ENCODE measurements around the gene AK2. TPM values are rescaled to one million over a fixed set of nuclear protein-coding genes. Genes with fewer than 3 reads are reported as not detected.
"Not testable (repeated sequence)": the region's sequence is repeated elsewhere in the genome, so short reads cannot be mapped to it uniquely, and the experiment has no call there.

AK2 gene
- polyA plus RNA-seq, 4 donors = 133 to 230 (median 201) TPM

DNA sequence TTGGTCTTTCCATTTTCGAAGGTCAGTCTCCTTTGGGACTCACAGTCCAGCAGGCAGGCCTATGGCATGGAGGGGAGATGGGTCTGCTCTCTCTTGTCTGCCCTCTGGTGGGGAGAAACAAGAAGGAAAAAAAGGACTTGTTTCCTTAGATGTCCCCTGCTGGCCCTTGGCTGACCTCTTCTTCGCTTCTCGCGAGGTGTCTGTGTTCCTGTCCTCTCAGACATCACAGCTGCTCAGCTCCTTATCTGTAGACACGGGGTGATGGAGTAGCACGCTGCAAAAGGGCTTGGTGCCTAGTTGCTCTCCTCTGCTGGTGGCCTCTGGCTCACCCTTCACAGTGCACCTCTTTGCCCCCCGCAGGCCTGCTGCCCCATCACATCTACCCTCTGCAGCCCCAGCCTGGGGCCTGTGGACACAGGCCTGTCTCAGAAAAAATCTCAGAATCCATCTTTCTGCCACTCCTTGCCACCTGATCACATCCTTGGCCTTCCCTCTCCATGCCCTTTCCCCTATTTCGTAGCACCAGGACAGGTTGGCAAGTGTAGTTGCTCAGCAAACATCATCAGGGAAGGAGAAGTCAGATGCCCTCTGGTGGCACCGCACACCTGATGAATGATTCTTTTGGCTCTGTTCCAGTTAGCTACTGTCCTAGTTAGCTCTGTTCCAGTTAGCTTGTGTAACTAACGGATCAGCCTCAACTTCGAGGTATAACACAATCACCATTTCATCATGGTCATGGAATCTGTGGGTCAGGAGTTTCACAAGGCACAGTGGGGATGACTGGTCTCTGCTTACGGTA is 18.7 kb upstream of the AK2 start:
- DNase-seq (ENCODE audit: low read depth in 4 of 4, low spot score in 3 of 4) = peak; percentile 51 to 63 (median 58)

DNA sequence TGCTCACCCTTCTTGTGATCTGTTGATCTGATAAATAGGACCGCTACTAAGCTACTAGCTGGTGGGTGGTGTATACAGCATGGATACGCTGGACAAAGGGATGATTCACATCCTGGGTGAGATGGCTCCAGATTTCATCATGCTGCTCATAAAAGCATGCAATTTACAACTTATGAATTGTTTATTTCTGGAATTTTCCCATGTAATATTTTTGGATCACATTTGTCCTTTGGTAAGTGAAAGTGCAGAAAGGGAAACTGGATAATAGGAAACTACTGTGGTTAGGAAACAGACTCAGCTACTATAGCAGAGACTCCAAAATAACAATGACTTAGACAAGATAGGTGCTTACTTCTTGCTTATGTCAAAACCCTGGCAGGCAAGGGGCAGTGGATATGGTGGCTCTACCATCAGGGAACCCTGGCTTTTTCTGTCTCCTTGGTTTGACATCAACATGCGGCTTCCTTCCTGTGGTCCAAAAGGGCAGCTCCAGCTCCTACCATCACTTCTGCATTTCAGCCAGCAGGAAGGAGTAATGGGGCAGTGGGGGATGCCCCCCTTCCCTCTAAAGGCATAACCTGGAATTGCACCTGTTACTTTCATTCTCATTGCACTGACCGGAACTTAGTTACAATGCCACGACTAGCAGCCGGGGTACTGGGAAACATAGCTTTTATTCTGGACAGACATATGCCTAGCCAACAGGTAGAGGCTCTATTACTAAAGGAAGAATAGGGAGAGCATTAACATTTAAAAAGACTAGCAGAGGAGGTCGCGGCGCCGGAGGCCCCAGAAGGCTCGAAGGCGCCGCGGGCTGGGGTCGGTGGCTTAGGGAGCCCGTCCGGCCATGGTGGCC is 13.8 kb upstream of the AK2 start:
- no peak for DNase-seq (ENCODE audit: low read depth in 4 of 4, low spot score in 3 of 4)

DNA sequence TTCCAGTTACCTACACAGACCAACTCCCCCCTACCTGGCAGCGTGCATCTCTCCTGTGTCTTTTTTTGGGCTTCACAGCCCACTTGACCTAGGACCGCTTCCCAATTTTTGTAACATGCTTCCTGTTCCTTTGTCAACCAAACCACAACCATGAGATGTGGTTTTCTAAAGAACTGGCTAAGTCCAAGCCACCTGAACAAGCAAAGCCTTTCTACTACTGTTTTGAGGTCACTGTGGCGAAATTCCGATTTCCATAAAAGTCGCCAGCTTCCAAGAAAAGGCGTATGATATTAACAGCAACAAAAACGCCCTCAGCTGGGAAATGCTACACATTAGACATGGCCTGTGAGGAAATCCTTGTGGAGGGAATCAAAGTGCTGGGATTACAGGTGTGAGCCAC is 12.7 kb upstream of the AK2 start:
- no peak for DNase-seq (ENCODE audit: low read depth in 4 of 4, low spot score in 3 of 4)

DNA sequence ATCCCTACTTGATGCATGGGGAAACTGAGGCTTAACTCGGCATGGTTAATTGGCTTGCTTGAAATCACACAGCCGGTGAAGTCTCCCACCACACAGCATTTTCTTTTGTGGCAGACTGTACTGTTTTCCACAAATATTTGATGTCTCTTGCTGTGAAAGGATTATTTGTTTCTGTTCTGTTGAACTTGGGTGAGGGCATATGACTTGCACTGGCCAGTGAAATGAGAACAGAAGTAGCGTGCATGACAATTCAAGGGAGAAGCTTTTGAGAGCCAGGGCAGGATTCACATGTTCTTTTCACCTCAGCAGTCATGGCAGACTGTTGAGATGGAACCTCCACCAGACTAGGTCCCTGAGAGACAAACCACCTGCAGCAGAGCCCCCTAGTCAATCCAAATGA is 11.7 kb upstream of the AK2 start:
- no peak for DNase-seq (ENCODE audit: low read depth in 4 of 4, low spot score in 3 of 4)

DNA sequence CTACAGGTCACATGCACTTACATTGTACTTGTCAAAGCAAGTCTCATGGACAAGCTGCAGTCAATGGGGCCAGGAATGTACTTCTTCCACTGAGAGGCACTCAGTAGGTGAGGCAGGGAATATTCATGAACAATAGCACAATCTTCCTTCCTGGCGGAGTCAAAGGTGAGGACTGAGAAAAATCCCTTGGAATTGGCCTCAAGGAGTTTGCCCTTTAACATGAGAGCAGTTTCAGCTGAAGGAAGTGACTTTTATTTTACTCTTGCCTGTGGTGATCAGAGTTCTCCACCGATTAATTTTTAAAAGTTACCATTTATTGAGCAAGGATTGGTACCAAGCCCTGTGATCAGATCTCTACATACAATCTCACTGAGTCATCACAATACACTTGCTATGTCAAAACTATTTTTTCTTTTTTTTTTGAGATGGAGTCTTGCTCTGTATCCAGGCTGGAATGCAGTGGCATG is 11.2 kb upstream of the AK2 start:
- DNase-seq (ENCODE audit: low read depth in 4 of 4, low spot score in 3 of 4) = no peak

DNA sequence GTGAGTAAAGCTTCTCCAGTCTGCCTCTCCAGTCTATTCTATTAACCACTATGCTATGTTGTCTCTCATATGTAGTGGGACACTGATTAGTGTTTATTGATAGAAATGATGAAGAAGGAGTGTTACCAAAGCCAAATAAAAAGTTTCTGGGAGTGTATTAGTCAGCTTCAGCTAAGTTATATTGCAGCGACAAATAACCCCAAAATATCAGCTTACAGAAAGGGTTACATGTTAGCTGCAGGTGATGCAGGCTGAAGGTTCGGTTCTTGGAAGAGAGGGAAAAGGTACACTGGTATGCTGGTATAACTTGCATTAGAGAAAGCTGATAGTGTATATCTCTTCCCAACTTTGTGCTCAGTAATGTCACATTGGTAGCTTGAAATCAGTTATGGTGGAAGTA is 10.6 kb upstream of the AK2 start:
- DNase-seq (ENCODE audit: low read depth in 4 of 4, low spot score in 3 of 4) = no peak

DNA sequence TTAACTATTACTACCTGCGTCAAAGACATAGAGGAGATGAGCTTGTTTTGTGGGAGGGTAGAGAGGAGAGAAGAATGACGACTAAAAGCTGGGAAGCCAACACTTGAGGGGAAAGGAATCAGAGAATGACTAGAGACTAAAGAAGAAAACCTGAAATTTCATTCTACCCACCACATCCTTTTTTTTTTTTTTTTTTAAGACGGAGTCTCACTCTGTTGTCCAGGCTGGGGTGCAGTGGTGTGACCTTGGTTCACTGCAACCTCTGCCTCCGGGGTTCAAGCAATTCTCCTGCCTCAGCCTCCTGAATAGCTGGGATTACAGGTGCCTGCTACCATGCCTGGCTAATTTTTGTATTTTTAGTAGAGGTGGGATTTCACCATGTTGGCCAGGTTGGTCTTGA is 9.6 kb upstream of the AK2 start:
- DNase-seq (ENCODE audit: low read depth in 4 of 4, low spot score in 3 of 4) = not testable (repeated sequence)

DNA sequence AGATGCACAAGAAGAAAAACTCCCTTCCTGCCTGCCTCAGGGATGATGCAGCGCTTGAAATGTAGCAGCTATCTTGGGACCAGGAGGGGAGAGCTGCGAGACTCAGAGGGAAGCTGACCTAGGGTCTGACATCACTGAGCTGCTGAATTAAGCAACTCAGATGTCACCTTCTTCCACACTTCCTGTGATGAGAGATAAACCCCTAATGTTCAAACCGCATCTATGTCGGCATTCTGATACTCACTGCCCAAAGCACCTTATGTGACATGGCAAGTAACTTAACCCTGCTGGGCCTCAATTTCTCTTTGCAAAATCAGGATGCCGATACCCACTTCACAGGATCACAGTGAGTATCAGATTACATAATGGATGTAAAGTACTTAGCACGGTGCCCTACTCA is 9.1 kb upstream of the AK2 start:
- DNase-seq (ENCODE audit: low read depth in 4 of 4, low spot score in 3 of 4) = no peak

DNA sequence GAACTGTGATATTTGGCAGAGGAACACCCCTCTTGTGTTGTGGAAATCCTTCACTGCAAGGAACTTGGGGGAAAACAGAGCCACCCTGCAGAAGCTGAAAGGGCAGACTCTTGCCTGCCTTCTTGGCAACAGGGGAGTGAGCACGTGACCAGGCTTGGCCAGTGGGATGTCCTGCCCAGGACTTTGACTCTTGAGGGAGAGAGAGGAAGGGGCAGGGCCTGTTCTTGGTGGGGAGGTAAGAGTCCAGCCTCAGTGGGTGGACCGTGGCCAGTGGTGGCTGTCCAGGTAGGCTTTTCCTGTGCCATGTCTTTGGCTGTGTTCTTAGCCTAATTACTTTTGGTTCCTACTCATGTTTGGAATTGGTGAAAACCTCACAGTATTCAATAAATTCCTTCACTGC is 8.6 kb upstream of the AK2 start:
- no peak for DNase-seq (ENCODE audit: low read depth in 4 of 4, low spot score in 3 of 4)

DNA sequence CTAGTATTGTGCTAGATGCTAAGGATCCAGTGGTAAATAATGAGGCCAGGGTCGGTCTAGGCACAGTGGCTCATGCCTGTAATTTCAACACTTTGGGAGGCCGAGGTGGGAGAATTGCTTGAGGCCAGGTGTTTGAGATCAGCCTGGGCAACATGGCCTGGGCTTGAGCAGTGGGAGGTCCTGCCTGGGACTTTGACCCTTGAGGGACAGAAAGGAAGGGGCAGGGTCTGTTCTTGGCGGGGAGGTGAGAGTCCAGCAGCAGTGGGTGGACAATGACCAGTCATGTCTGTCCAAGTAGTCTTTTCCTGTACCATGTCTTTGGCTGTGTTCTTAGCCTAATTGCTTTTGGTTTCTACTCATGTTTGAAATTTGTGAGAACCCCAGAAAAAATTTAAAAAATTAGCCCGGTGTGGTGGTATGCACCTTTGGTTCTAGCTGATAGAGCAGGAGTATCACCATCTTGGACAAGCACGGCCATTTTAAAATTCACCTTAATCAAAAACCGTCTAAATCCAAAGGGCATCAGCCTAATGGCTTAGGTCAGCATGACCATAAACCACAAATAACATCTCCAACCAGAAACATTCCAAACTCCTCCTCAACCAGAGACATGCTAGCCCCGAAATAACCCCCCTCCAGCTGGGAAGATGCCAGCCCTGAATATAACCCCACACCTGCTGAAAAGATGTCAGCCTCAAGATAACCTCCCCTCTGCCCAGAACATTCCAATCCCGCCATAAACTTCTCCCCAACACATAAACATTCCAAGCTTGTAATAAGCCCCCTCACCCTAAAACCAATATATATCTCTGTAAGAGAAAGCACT is 6.8 kb upstream of the AK2 start:
- DNase-seq (ENCODE audit: low read depth in 4 of 4, low spot score in 3 of 4) = no peak

DNA sequence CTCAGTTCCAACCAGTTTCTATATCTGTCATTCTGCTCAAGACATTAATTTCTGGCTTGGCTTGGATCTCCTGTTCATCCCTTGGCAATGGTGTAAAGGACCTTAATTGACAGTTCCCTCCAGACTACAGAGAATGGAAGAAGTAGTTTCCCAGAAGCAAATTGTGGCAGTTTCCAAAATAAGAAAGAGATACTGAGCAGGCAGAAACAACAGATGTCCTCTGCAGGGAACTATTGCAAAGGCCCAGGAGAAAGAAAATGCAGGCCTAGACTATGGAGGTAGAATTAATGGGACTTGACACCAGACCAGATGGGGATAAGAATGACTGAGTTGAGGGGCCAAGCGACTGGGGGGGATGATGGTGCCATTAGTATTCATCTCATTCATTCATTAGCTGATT is 6.1 kb upstream of the AK2 start:
- DNase-seq (ENCODE audit: low read depth in 4 of 4, low spot score in 3 of 4) = no peak

DNA sequence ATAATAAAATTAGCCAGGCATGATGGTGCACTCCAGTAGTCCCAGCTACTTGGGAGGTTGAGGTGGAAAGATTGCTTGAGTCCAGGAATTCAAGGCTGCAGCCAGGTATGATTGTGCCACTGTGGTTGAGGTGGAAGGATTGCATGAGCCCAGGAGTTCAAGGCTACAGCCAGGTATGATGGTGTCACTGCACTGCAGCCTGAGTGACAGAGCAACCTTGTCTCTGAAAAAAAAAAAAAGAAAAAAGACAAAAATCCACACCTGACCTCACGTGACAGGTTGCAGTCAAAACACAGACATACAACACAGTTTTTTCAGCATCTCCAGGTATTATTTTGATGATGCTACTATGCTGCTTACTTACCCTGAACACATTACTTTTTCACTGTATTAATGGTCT is 4.3 kb upstream of the AK2 start:
- no peak for DNase-seq (ENCODE audit: low read depth in 4 of 4, low spot score in 3 of 4)

DNA sequence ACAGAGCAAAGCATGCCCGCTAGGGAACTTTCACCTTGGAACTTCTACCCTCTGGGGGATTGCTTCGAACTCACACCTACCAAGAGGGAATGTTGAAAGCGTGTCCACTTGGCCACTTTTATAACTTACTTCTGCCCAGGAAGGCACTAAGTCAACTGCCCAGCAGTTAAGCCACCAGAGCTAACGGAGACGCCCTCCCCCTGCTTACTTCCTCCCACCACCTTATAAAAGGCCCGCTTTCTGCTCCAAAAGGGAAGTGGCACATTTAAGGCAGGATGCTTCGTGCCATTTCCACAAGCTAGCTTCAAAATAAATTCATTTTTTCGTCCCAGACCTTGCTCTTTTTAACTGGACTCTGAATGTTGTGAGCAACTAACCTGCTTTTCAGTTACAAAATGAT is 3.2 kb upstream of the AK2 start:
- DNase-seq (ENCODE audit: low read depth in 4 of 4, low spot score in 3 of 4) = no peak

DNA sequence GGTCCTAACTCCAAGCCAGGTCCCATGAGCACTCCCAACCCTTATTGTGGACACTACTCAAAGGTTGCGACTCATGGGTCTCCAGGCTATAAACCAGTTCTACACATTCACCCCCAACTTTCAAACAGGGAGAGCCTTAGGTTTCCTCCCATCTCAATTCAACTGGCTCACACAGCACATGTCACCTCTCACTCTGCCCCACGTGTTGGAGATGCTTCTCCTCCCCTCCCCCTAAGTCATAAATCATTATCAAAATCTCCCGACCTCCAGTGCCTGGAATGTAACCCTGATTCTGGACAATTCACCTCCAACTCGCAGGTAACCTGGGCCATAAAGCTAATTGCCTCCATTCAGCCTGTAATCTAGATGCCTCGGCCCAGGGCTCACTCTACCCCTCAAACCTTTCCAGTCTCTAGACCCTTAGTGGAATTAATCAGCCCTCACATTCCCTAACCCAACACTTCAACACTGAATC is 595 bp downstream of the AK2 start:
- no peak for DNase-seq (ENCODE audit: low read depth in 4 of 4, low spot score in 3 of 4)

DNA sequence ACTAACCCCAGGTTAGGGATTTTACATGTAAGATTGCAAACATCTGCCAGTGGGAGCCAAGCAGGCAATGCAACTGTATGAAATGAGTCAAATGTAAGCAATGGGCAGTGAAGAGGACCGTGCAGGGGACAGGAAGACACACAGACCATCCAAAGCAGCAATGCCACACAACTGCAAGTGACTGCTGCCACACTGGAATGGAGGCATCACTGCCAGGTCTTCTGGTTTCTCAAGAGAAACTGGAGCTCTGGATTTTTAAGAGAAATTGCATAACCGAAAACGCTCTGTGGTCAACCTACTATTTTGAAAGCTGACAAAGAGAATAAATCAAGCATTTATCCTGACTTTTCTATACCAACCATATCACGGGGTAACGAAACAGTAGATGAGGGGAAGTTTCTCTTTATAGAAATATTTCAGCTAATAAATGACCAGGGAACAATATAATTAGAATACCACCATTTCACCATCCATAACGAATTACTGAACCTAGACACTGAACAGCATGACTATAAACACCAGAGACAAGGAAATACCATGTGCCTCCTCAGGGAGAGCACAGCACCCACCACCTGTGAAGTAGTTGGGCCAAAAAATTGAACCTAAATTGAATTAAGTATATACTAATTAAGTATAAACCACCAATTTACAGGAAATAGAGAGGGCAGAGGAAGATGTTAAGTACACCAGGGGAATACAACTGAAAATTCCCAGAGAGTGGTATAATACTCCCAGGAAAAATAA is 4.4 kb downstream of the AK2 start:
- DNase-seq (ENCODE audit: low read depth in 4 of 4, low spot score in 3 of 4) = no peak

DNA sequence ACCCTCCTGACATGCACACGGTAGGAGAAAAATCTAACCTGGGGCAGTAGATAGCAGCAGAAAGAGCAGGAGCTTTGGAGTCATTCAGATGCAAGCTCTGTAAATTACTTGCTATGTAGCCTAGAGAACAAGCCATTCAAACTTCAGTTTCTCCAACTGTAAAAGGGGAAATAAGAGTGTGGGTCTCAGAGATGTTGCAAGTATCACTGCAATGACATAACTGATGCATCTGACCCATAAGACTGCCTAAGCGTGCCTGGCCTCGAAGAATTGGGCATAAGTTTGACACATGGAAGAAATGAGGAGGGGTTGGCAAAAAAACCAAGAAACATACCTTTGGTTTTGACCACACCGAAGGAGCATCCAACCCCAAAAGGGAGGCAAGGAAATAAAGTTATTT is 5.2 kb downstream of the AK2 start:
- DNase-seq (ENCODE audit: low read depth in 4 of 4, low spot score in 3 of 4) = no peak

DNA sequence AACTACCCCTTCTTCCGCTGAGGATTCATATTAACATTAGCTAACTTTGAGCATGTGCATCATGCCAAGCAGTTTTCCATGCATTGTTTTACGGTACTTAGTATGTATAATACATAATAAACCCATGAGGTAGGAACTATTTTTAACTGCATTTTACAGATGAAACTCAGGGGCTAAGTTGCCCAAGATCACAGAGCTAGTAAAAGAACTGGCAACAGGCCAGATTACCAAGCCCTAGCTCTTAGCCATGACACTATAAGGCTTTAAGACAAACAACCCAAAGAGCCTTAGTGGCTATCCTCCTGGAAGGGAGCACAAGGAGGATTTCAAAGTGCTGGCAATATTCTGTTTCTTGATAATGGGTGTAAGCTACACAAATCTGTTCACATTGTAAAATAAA is 6.1 kb downstream of the AK2 start:
- DNase-seq (ENCODE audit: low read depth in 4 of 4, low spot score in 3 of 4) = no peak

DNA sequence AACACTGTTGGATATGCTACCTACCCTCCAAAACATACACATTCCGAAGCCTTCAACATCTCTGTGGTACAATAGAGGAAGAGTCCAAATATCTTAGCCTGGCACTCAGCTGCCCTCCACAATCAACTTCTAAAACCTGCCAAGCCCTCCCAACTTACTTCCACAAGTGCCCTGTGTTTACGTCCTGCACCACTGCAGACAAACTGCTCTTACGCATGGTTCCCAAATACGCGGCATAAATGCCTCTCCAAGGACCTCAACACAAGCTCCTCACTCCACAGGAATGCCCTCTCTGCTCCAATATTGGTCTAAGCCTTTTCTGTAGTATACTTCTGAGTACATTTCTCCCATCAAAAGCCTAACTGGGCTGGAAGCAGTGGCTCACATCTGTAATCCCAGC is 6.8 kb downstream of the AK2 start:
- DNase-seq (ENCODE audit: low read depth in 4 of 4, low spot score in 3 of 4) = no peak

DNA sequence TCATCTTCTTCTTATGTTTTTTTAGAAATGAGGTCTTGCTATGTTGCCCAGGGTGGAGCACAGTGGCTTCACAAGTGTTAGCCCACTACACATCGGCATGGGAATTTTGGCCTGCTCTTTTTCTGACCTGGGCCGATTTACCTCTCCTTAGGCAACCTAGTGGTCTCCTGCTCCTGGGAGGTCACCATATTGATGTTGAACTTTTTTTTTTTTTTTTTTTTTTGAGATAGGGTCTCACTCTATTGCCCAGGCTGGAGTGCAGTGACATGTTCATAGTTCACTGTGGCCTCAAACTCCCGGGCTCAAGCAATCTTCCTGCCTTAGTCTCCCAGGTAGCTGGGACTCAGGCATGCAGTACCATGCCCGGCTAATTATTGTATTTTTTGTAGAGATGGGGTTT is 7.5 kb downstream of the AK2 start:
- no peak for DNase-seq (ENCODE audit: low read depth in 4 of 4, low spot score in 3 of 4)

DNA sequence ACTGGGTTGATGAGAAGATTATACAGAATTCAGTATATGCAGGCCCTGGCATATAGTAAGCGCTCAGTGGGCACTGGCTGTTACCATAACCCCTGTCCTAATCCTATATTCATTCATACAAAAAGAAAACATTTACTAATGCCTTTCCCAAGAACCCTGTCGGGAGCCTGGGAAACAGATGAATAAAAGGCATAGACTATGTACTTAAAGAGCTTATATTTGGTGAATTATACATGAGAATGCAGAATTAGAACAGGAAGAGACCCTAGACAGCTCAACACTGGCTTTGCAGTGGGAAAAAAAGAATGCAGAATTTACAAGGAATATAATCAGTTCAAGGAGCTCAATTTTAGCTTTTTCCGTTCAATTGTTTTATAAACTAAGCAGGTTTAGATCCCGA is 10.9 kb downstream of the AK2 start:
- DNase-seq (ENCODE audit: low read depth in 4 of 4, low spot score in 3 of 4) = no peak

Measured in left renal pelvis (tissue), 4 donors.